ENCODE data around the gene TSC2.

Gene TSC2

DNA sequence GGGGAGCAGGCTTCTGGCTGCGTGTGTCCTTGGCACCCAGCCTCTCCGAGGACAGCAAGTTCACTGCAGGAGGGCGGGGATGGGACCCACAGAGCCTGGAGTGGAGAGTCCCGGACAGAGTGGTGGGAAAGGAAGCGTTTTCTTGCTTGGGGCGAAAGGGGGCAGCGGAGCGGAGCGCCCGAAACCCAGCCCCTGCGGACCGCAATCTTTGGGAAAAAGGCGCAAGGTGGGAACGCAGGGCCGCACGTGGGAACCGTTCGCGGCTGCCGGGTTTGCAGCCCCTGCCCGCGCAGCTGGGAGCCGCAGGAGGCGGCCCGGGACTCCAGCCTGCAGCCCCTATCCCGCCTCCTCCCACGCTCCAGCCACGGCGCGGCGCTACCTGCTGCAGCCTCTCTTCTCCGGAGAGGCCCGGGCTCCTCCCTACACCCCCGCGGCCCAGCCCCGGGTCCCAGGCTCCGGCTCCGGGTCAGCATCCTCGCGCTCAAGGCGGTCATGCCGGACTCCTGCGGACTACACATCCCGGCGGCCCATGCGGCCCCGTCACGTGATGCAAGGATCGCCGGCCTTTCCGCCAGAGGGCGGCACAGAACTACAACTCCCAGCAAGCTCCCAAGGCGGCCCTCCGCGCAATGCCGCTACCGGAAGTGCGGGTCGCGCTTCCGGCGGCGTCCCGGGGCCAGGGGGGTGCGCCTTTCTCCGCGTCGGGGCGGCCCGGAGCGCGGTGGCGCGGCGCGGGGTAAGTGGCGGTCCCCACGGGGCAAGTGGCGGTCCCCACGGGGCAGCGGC is at the start of gene TSC2, which contains the start of gene NTHL1:
Gene TSC2, plus strand, starts transcription at position 656 of the 786 bp plus-strand sequence. CDS start 631 bp downstream, outside the sequence.
Gene NTHL1, minus strand, starts transcription at position 505 of the 786 bp plus-strand sequence. Its CDS starts 11 bp downstream, at position 494.
- DNase-seq: peak; percentile 99

DNA sequence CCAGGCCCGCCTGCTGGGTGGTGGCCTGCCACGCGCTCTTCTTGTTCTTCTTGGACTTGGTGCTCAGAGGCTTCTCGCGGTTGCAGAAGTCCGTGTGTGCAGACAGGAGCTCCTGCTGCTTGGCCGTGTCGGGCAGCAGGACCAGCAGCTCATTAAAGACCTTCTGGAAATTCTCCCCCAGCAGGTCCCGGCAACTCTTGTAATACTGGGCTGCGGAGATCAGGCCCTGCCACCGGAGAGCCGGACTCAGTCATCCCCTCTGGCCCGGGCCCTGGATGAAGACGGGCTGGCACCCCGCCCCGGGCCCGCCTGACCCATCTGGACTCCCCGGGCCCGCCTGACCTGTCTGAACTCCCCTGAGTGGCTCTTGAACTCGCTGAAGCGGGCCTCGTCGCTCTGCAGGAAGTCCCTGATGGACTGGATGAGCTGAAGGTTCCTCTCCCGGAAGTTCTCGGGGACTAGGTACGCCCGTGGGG is 49.4 kb upstream of the TSC2 start:
- no peak for DNase-seq

DNA sequence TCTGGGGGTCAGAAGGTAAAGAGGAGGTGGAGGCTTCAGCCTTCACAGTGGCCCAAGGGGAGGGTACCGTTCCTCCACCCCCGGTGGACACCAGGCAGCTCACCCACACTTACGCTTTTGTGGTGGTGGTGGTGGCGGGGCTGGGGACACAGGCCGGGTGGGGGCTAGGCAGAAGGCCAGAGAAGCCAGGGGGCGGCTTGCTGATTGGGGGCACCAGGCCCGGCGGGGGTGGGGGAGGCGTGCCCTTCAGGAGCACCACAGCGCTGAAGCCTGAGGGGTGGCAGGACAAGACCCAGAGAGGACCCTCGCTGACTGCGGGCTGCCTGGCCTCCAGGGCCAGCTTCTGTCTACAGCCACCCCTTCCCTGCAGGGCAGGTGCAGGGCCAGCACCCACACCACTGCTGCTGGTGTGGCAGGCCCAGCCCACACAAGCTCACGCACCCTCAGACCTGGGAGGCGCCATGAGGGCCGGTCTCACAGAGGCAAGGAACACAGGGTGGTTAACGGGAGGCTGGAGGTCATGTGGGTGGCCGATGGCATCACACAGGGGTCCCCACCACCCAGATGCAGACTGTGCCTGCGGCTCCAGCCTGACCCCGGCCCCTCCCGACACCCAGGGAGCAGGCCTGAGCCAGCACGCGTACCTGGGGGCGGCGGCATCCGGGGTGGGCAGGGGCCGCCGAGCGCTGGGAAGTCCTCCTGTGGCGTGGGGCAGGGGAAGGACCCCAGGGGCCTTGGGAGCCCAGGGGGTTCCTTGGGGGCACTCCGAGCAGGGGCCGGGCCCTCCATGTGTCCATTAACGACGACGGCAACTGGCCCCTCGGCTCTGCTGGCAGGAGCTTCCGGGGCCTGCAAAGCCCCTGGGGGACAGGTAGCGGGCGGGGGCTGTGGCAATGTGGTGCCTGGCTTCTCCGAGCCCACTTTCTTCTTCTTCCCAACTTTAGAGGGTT is 48.7 kb upstream of the TSC2 start:
- no peak for DNase-seq

DNA sequence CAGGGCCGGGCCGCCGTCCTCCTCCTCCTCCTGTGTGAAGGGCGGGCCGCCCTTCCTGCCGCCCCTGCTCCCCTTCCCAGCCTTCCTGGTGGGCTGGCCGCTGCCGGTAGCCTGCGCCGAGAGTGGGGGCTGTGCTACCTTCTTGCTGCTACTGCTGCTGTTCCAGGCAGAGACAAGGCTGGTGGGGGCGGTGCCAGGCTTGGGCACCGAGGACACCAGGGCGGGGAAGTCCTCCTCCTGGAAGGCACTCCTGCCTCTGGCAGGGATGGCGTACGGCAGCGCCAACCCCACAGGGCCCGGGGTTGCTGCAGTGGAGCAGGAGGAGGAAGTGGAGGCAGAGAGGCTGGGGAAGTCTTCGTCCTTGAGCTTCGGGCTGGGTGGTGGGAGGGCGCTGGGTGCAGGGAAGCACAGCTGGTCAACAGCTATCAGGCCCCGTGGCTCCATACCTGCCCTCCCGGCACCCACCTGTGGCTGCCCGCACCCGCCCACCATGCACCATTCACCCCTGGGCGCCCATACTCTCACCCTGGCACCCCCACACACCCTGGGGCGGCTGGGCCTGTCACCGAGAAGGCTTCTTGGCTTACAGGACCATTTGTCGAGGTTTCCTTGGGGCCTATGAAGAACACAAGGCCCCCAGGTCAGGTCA is 47.8 kb upstream of the TSC2 start:
- no peak for DNase-seq

DNA sequence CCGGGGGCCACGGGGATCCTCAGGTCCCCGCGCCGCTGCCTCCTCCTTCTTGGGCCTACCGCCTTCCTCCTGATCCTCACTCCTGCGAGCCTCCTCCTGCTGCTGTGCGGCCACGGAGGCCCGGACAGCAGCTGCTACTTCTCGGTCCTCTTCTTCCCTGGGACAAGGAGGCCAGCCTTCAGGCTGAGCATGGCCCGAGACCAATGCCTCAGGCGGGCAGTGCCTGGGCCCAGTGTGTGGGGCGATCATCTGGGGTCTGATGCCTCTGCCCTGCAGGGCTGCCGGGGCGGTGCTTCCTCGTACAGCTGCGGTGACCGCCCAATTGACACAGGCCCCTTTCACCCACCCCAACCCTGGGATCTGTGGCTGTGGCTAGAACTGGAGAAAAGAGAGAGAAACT is 46.8 kb upstream of the TSC2 start:
- no peak for DNase-seq

DNA sequence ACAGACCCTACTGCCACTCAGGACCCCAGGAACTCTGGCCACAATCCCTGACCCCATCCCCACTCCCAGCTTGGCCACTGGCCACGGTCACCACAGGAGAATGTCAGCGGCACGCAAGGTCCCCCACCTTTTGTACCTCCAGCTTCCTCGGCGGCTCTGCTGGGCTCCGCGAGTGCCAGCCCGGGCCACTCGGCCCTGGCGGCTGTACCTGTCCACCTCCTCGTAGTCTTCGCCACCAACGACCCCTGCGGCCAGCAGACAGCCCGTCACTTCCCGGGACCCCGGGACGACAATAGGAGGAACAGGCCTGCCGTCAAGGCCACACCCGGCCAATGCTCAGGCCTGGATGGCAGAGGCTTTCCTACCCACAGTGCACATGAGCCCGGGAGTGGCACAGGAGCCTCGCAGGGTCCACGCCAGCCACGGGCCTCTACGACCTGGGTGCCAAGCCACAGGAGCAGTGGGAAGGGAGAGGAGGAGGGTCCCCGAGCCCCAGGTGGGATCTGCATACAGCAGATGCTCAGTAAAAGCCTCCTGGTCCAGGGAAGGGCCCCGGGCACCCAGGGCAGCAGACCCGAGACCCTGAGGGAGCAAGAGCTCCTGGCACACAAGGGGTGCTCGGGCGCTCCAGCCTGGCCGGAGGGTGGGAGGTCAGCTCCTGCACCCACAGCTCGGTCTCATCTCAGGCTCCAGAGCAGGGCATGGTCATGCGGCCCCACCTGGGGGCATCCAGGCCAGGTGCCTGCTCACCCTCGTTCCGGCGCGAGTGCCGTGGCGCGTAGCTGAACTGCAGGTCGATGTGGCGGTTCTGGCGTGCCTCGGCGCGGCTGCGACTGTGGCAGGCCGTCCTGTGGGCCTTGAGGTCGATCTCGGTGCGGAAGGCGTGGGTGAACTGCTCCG is 46.1 kb upstream of the TSC2 start:
- DNase-seq: no peak

DNA sequence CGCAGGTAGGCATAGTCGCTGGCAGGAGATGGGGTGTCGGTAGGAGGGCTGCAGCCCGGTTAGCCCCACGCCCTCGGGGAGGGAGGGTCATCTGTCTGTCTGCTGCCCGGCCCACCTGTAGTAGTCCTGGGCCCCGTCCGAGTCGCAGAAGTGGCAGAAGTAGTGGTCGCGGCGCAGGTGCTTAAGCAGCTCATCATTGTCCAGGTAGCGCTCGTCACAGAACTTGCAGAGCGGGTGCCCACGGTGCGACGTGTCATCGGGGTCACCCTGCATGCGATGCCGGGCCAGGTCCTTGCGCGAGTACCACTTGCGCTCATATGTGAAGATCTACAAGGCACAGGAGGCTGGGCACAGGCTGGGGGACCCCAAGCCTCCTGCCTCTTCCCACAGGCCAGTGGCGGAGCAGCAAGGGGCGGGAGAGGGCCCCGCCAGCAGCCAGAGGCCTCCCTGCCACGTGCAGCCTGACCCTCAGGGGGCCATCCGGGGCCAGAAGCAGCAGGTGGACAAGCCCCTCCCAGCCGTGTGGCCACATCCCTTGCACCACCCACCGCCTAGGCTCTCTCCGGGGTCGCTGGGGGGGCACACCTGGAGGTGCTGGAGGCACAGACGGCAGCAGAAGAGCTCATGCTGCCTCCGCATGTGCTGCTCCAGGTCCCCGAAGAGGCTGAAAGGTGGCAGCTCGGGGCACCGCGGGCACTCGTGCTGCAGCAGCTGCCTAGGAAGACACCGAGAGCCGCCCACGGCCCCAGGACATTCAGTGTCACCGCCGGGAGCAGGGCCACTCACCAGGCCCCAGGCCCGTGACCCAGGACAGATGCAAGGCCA is 45.2 kb upstream of the TSC2 start:
- DNase-seq: no peak

DNA sequence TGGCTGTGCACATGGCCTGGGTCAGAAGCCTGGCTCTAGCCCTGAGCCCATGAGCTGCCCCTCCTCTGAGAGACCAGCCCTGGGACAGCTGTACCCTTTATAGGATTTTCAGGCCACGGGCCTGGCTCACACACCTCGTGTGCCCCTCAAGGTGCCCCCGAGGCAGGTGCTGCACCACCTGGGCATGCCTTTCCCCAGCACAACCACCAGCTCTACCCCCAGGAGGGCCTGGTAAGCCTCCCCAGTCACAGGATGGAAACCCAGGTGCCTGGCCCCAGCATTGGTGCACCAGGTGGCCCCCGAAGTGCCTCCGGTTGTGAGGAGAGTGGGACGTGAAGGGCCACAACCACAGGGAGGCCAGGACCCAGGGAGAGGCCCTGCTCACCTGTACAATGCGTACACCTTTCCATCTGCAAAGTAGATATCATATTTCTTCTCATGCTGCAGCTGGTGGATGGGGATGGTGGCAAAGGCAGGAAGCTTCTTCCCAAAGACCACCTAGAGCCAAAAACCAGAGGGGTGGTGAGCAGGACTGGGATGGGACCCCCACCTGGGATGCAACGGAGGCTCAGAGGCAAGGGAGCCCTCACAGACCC is 44.5 kb upstream of the TSC2 start:
- no peak for DNase-seq

DNA sequence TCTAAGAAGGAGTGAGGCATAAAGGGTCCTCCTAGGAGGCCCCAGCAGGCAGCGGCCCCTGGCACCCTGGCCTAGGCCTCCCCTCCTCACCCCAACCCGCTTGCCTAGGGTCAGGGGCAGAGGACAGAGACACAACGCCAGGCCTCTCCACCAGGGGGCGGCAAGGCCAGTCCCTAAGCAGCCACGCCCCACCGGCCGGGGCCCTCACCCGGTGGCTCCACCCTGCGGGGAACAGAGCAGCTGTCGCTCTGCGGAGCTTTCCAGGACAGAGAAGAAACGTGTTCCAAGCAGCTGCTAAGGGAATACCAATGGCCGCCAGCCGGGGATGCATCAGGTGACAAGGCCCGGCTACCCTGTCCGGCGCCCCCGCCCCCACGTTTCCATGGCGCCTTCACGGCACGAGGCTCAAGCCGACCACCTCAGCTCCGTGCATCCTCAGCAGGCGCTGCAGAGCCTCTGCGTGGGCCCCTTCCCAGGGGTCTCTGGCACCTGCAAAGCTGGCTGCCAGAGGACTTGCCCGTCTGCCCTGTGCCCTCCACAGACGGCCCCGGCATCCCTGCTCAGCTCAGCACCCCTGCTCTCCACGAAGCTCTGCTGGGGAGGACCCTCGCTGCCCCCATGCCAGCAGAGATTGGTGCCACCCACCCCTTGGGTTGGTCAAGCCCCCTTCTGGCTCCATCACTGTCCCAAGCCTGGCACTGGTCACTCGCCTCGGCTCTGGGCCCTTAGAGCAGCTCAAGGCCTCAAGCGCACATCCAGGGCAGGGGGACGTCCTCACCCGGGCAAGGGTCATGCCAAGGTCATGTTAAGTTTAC is 43.8 kb upstream of the TSC2 start:
- DNase-seq: peak; percentile 97

DNA sequence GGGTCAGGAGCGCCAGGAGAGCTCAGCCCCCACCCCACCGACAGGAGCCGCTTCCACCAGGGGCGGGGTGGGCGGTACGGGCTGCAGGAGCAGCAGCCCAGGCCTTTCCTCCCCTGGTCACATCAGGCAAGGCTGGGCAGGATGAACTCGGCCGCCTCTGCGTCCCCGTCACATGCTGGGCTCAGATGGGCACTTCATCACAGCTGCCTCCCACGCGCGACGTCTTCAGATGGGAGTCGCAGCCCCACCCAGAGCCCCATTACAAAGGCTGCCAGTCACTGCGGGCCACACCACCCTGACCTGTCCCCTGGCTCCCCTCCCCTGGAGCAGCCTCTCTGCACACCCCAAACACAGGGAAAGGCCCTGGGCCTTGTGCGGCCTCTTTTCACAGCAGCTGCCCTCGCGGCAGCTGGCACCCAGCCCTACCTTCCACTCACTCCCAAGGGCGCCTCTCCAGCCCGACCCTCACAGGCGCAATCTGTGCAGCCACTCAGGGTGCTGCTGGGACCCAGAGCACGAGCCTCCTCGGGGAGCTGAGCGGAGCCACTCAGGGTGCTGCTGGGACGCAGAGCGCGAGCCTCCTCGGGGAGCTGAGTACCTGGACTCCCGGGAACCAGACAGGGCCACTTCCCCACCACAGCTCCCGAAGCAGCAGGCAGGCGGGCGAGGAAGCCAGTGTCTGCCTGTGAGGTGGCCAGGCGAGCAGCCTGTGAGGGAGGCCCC is 42.8 kb upstream of the TSC2 start:
- no peak for DNase-seq

DNA sequence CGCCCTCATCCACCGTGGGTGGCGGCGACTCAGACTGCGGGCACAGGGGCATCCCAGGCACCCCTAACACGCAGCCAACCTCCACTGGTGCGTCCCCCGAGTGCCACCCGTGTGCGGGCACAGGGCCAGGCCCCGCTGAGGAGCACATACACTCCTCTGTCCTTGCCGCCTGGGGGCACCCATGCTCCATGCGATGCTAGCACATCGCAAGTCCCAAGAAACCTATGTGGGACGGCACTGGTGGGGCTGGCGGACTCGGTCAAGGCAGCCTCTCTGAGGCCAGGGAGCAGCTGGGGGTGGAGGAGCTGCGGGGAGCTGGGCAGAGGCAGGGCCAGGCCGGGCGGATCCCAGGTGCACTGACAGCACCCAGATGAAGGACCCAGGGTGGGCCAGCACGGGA is 42.1 kb upstream of the TSC2 start:
- DNase-seq: no peak

DNA sequence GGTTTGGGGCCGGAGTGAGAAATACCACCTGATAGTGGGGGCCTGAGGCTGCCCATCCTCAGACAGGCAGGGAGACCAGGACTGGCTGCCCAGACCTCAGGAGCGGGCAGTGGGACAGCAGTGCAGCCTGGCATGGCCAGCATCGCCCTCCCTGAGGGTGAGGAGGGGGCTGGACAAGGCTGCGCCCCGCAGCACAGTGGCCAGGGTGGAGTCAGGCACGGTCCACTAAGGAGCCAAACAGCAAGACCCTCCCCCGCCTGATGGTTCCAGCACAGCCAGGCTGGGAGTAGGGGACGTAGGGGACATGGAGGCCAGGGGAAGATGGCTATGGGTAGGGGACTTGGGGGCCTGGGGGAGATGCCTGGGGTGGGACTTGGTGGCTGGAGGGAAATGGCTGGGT is 41.5 kb upstream of the TSC2 start:
- DNase-seq: no peak

DNA sequence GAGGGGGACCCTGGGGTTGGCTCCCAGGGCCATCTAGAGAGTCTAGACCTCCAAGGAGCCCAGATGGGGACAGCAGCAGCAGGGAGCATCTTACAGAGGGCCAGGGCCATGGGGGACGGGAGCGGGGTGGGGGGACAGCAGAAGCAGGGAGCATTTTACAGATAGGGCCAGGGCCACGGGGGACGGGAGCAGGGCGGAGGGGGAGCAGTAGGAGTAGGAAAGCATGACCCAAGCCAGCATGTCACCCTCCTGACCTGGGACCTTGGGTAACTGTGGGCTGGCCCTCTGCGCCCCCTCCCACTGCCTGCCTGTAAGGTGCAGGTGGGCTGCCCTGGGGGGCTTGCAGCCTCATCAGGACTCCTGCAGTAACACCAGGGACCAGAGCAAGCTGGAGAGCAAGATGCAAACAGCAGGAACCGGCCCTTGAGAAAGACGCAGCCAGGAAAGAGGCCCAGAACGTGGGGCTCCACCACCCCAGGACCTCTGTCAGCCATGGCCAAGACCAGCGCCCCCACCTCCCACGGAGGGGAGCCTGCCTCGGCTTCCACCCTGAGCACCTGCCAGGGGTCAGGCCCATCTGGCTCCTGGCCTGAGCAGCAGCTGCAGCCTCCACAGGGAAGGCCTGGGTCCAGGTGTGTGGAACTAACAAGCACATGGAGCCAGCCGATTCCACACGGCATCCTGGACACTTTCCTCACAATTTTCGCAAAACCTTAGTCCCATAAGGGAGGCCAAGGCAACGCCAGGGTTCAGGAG is 40.5 kb upstream of the TSC2 start:
- DNase-seq: no peak

DNA sequence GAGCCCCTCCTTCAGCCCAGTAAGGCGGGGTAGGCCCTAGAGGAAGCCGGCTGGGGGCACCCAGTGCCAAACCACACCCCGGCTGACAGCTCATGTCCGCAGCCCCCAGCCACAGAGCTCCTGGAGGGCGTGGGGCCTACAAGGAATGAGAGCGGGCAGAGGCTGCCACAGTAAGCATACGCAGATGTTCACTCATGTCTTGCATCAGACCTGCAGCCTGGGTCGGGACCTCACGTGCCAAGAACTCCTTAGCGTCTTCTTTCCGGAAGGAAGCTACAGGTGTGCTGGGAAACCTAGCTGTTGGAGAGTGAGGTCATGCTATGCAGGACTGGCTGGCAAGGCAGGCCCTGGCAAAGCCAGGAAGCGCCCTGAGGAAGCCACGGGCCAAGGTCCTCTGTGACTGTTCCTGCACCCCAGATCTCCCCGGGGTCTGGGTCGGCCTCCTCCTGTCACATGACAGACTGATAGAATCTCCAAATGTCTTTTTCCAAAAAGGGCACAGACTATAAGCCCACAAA is 39.7 kb upstream of the TSC2 start:
- DNase-seq: no peak

DNA sequence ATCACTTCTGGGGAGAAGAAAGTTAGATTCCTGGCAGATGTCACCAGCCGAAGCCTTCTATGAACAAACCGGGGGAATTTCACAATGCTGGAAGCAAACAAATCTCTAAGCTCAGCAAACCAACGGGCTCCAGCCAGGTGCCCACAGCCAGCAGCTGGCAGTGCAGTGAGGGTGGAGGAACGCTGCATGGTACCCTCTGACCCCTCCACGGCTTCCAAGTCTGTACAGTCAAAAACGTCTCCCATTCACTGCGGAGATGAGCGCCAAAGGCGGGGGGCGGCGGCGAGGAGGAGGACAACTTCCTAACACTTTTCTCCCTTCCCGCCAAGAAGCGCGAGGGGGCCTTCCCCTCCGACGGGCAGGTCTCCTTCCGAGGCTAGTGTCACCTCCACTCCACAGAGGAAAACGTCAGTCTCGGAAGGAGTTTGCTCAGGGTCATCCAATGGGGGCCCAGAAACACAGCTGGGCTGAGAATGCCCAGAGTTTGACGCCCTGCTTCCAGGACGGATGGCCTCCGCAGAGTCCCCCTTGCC is 39.1 kb upstream of the TSC2 start:
- no peak for DNase-seq

DNA sequence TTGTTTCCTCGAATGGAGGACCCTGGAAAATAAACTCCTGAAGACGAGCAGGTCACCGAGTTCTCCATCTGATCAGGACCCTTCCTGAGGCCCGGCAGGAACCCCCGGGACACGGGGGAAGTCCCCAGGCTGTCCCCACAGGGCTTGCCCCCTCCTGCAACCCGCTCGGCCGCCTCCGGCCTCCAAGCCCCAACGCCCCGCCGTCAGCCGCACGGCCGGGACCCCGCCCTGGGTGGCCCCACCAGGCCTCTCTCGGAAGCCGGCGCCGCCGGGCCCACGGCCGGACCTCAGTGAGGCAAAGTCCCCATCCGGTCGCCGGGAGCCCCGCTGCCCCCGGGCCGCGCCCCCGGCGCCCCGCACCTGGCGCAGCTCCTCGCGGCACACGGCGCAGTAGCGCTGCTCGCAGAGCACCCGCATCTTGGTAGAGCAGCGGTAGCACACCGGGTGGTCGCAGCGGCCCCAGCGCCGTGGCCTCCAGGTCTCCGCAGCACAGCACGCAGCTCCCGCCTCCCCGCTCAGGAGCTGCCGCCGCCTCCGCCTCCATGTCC is 38.5 kb upstream of the TSC2 start:
- no peak for DNase-seq

DNA sequence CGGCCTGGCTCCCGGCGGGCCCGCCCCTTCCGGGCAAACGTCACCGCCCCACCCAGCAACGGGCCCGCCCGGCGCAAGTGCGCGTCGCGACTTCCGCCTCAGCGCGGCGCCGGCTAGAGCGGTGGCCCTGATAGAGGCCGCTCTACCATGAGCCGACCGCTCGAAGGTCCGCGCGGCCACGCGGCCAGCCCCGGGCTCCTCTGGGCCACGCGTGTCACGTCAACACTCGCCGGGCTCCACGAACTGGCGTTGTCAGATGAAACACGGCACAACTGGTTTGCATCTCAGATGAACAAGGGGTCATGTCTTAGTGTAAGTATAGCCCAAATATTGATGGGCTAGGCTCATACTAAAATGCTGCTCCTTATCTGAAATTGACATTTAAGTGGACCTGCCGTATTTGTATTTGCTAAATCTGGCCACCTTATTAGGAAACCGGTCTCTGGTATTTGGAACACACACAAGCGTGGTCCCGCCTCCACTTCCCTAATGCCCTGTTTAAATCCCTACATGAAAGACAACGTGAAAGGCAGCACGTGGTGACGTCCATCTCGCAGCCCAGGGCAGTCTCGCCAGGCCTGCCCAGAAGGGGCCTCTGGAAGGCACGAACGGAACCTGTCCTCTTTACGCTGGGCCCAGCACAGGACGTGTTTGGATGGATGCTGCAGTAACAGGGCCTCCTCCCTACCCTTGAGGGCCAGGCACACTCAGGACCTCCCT is 37.8 kb upstream of the TSC2 start, which contains the start of gene ZNF598:
Gene ZNF598, minus strand, starts transcription at position 31 of the 720 bp plus-strand sequence.
- peak; percentile 88 for DNase-seq
